Activated CD8-positive, alpha-beta T cell treated with anti-CD3 and anti-CD28 coated beads for 36 hours (primary cell): ENCODE measurements around the gene ELAC2. TPM values are rescaled to one million over a fixed set of nuclear protein-coding genes. Genes with fewer than 3 reads are reported as not detected.

Source experiments
- ATAC-seq: fragments of 200-7000 bp; cut with Tn5 transposase; one replicate; pipeline ENCODE4 v1.10.0; 2021; ENCODE audit warnings: mild to moderate bottlenecking, moderate library complexity
- CTCF ChIA-PET: fragments of 350-600 bp; sonication (Branson Sonifier 250); formaldehyde crosslinking; loops from one replicate; lab custom pipeline; 2021; ENCODE audit warnings: antibody characterized with exemption; lab: Charles Lee
- POLR2A ChIA-PET: fragments of 350-600 bp; sonication (Branson Sonifier 250); formaldehyde crosslinking; loops from one replicate; lab custom pipeline; 2021; ENCODE audit warnings: antibody characterized with exemption; lab: Charles Lee
- DNase-seq: peaks from one replicate; pipeline ENCODE4 v3.0.0-alpha.2; 2020
- H3K27ac Mint-ChIP-seq: one replicate; pipeline ENCODE4 v1.8.0; 2021; ENCODE audit warnings: mild to moderate bottlenecking, mixed read lengths
- H3K27me3 Mint-ChIP-seq: one replicate; pipeline ENCODE4 v1.8.0; 2021; ENCODE audit warnings: mixed read lengths
- H3K36me3 Mint-ChIP-seq: one replicate; pipeline ENCODE4 v1.8.0; 2021; ENCODE audit warnings: low read depth, mixed read lengths
- H3K4me1 Mint-ChIP-seq: one replicate; pipeline ENCODE4 v1.8.0; 2021; ENCODE audit warnings: low read depth, mixed read lengths
- H3K4me3 Mint-ChIP-seq: one replicate; pipeline ENCODE4 v1.8.0; 2021; ENCODE audit warnings: mild to moderate bottlenecking, moderate library complexity, mixed read lengths
- H3K9me3 Mint-ChIP-seq: one replicate; pipeline ENCODE4 v1.8.0; 2021; ENCODE audit warnings: mixed read lengths
- CTCF ChIP-seq: fragments of 200-600 bp; IDR thresholded peaks from one replicate; pipeline ENCODE4 v1.8.0; 2022; ENCODE audit warnings: antibody characterized with exemption, mild to moderate bottlenecking
- intact Hi-C: fragments of 100-400 bp; cut with micrococcal nuclease; formaldehyde crosslinking; loops from one replicate; pipeline ENCODE4 v1.10.0; 2022
- total RNA-seq, 2 experiments: library from RNA; stranded (reverse); gene quantifications; one replicate each; pipeline ENCODE4 v1.2.3, GENCODE V29; 2021

Gene ELAC2
- total RNA-seq, 2 experiments from 2014 or later = 60.1 to 67.6 TPM

DNA sequence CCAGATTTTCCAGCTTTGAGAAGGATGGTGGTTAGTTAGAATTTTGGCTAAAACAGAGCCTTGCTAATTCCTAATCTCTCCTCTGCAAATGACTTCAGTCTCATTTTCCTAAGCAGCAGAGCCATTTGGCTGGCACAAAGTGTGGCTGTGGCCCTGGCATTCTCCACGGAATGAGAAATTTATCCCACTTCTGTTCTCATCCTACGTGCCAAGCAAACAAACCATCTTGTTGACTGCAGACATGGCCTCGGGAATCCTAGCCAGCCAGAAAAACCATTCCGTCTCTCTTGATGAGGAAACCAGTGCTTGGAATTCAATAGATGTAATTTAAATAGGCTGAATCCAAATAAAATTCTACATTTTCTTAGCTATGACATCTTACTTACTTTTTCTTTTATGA is 34.1 kb upstream of the ELAC2 start:
- ATAC-seq = no peak

GRCh38 chr17:13047011-13047606 is 29.3 kb upstream of the ELAC2 start:
- H3K36me3 Mint-ChIP-seq = no peaks in the 10 kb centered on the region
- no peak for TF ChIP-seq CTCF
- ATAC-seq (no peak), DNase-seq (no peak)
- H3K4me1 Mint-ChIP-seq = no peaks in the 10 kb centered on the region
- H3K27ac Mint-ChIP-seq = no peak overlapping the region
- POLR2A ChIA-PET = no interaction called here
- no peak overlapping the region for H3K4me3 Mint-ChIP-seq
- intact Hi-C loops = no loop called here
- CTCF ChIA-PET = interaction anchor here (1.6 to 8.4 kb wide), 2 partner anchors 16 to 28 kb away, joined by 4 to 47 read pairs; no protein-coding TSS in a partner anchor
- peaks cover 9% of the 10 kb centered on the region for H3K27me3 Mint-ChIP-seq
- no peaks in the 10 kb centered on the region for H3K9me3 Mint-ChIP-seq

More for the DNA sequence above, 34.1 kb upstream of the ELAC2 start:
- POLR2A ChIA-PET = no interaction called here
- Mint-ChIP-seq H3K4me3 (no peak overlapping the region), H3K36me3 (no peaks in the 10 kb centered on the region), H3K9me3 (no peaks in the 10 kb centered on the region), H3K27me3 (peaks cover 9% of the 10 kb centered on the region), H3K4me1 (no peaks in the 10 kb centered on the region), H3K27ac (no peak overlapping the region)
- DNase-seq = no peak
- TF ChIP-seq CTCF = no peak
- CTCF ChIA-PET = interaction anchor here (8.4 kb wide), 1 partner anchor 21 kb away, joined by 47 read pairs; no protein-coding TSS in a partner anchor
- intact Hi-C loops = no loop called here

GRCh38 chr17:13046361-13046760 is 28.5 kb upstream of the ELAC2 start:
- Mint-ChIP-seq H3K4me3 (no peak overlapping the region), H3K4me1 (no peaks in the 10 kb centered on the region), H3K27me3 (peaks cover 8% of the 10 kb centered on the region), H3K36me3 (no peaks in the 10 kb centered on the region), H3K27ac (no peak overlapping the region), H3K9me3 (no peaks in the 10 kb centered on the region)
- POLR2A ChIA-PET = no interaction called here
- no peak for TF ChIP-seq CTCF
- intact Hi-C loops = no loop called here
- CTCF ChIA-PET = no interaction called here
- DNase-seq (no peak), ATAC-seq (no peak)

DNA sequence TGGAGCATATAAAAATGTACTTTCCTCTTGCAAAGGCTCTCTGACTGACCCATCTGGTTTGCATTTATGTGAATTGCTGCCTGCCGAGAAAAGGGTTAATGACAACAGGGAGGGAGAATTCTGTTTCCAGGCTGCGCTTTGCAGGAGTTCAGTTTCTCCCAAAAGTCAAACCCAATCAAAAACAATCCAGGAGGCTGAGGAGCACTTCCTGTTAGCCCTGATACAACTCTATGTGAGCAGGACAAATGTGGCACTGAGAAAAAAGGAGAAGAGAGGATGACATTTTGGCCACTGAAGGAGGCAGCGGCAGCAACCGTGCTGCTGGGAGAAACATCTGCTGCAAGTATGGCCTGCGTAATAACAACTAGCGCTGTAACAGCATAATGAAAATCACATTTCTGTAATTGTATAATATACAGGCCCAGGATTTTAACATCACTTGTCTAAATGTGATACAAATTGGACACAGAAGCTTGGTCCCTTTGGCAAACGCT is 26.8 kb upstream of the ELAC2 start:
- peaks cover 8% of the 10 kb centered on the region for H3K27me3 Mint-ChIP-seq
- TF ChIP-seq CTCF = no peak
- H3K27ac Mint-ChIP-seq = no peak overlapping the region
- DNase-seq (no peak), ATAC-seq (no peak)
- ChIA-PET CTCF (no interaction called here), POLR2A (no interaction called here)
- H3K9me3 Mint-ChIP-seq = no peaks in the 10 kb centered on the region
- H3K4me1 Mint-ChIP-seq = no peaks in the 10 kb centered on the region
- no peak overlapping the region for H3K4me3 Mint-ChIP-seq
- intact Hi-C loops = no loop called here
- H3K36me3 Mint-ChIP-seq = no peaks in the 10 kb centered on the region

DNA sequence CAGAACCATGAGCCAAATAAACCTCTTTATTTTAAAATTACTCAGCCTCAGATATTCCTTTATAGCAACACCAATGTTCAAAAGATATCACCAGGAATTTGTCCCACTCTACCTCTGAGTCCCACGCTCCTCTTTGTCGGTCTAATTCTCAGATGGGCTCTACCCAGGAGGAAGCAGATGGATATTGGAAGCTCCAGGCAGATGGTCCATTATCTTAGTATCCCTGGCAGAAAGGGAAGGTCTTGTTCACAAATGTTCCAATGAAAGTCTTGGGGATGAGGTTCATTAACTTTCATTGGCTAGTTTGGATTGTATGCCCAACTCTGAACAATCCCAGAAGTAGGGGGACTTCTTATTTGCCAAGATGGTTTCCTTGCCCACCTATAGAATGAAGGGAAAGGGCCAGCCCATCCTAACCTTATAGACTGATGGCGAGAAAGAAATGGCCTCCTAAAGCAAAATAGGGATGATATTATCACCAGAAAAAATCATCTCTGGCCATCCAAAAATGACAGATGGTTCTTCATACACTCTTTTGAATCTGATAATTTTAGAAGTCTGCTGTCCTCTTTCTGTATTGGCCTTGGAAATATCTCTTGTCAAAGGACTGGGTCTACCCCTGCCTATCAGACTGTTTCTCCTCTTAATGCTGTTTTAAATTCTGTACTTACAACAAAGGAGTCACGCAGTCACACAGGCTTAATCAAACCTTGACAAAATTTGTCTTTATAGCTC is 21.3 kb upstream of the ELAC2 start:
- POLR2A ChIA-PET = no interaction called here
- no peaks in the 10 kb centered on the region for H3K4me1 Mint-ChIP-seq
- CTCF ChIA-PET = interaction anchor here (5.3 kb wide), 1 partner anchor 8 kb away, joined by 49 read pairs; no protein-coding TSS in a partner anchor
- no peak for DNase-seq
- peaks cover 4% of the 10 kb centered on the region for H3K27me3 Mint-ChIP-seq
- H3K27ac Mint-ChIP-seq = no peak overlapping the region
- H3K36me3 Mint-ChIP-seq = no peaks in the 10 kb centered on the region
- TF ChIP-seq CTCF = no peak
- no peaks in the 10 kb centered on the region for H3K9me3 Mint-ChIP-seq
- no peak overlapping the region for H3K4me3 Mint-ChIP-seq
- ATAC-seq = no peak
- intact Hi-C loops = no loop called here
